ENCODE data around the gene APBB2. TPM values are rescaled to one million over a fixed set of nuclear protein-coding genes. Genes with fewer than 3 reads are reported as not detected.

Gene APBB2
- total and polyA plus RNA-seq, 2 experiments from 2014 or later: 35.8 to 74.8 TPM

GRCh38 chr4:41146196-41146595 is 68.1 kb downstream of the APBB2 start (continued):
- no peak for TF ChIP-seq ZNF462 (CRISPR knock-in tag; IDR thresholded peaks at IDR 0.05)
- no peak for TF ChIP-seq NANOG (IDR thresholded peaks at IDR 0.05; ENCODE audit: borderline replicate concordance)
- TF ChIP-seq, protein P1, sequence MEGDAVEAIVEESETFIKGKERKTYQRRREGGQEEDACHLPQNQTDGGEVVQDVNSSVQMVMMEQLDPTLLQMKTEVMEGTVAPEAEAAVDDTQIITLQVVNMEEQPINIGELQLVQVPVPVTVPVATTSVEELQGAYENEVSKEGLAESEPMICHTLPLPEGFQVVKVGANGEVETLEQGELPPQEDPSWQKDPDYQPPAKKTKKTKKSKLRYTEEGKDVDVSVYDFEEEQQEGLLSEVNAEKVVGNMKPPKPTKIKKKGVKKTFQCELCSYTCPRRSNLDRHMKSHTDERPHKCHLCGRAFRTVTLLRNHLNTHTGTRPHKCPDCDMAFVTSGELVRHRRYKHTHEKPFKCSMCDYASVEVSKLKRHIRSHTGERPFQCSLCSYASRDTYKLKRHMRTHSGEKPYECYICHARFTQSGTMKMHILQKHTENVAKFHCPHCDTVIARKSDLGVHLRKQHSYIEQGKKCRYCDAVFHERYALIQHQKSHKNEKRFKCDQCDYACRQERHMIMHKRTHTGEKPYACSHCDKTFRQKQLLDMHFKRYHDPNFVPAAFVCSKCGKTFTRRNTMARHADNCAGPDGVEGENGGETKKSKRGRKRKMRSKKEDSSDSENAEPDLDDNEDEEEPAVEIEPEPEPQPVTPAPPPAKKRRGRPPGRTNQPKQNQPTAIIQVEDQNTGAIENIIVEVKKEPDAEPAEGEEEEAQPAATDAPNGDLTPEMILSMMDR (conservative IDR thresholded peaks at IDR 0.05; ENCODE audit: low read depth in 2 of 2): no peak
- TF ChIP-seq JUNB (IDR thresholded peaks at IDR 0.05; ENCODE audit: unreplicated experiment): no peak
- no peak for TF ChIP-seq CREB1 (CRISPR knock-in tag; IDR thresholded peaks at IDR 0.05; ENCODE audit: low read depth)
- no peak for TF ChIP-seq EZH2phosphoT487 (IDR thresholded peaks at IDR 0.05; ENCODE audit: unreplicated experiment)
- TF ChIP-seq STAT1 (IDR thresholded peaks at IDR 0.05; ENCODE audit: unreplicated experiment): no peak
- TF ChIP-seq ZNF114 (CRISPR knock-in tag; IDR thresholded peaks at IDR 0.05): no peak
- TF ChIP-seq ZNF331 (CRISPR knock-in tag; IDR thresholded peaks at IDR 0.05; ENCODE audit: low read depth): no peak
- TF ChIP-seq, protein P2, sequence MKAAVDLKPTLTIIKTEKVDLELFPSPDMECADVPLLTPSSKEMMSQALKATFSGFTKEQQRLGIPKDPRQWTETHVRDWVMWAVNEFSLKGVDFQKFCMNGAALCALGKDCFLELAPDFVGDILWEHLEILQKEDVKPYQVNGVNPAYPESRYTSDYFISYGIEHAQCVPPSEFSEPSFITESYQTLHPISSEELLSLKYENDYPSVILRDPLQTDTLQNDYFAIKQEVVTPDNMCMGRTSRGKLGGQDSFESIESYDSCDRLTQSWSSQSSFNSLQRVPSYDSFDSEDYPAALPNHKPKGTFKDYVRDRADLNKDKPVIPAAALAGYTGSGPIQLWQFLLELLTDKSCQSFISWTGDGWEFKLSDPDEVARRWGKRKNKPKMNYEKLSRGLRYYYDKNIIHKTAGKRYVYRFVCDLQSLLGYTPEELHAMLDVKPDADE (IDR thresholded peaks at IDR 0.05): no peak
